Measurements from ENCODE around the gene ARHGEF12.
A peak's percentile ranks its signal among the peaks of the same experiment; 100 is the strongest.

ARHGEF12 gene

DNA sequence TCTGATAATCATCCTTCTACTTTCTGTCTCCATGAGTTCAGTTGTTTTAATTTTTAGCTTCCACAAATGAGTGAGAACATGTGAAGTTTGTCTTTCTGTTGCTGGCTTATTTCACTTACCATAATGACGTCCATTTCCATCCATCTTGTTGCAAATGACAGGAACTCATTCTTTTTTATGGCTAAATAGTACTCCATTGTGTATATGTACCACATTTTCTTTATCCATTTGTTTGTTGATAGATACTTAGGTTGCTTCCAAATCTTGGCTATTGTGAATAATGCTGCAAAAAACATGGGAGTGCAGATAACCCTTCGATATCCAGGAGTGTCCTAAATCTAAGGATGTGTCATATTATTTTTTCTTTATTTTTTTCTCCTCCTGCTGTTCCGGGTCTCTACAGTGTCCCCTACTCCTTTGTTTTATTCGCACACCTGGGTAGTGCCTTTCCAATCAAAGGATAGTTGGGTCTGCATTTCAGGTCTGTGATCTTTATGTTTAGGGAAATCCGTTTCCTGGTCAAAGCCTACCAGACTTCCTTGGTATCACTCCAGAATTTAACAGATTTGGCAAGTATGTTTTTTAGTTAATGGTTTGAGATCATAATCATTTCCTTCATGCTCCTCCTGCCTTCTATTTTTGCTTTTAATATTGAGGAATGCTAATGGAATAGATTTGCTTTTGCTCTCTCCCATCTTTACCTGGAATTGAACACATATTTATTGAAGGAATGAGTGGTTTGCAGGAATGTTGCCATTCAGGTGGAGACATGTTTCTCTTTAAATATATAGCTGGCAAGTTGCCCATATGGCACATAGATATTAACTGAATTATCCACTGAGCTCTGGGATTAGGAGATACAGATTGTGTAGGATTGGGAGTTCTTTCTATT lies 53.7 kb downstream of the ARHGEF12 start:
- DNase-seq, result no peak

- no peak for DNase-seq
These were observed 54.3 kb downstream of the ARHGEF12 start for GRCh38 chr11:120390585-120390922.

DNA sequence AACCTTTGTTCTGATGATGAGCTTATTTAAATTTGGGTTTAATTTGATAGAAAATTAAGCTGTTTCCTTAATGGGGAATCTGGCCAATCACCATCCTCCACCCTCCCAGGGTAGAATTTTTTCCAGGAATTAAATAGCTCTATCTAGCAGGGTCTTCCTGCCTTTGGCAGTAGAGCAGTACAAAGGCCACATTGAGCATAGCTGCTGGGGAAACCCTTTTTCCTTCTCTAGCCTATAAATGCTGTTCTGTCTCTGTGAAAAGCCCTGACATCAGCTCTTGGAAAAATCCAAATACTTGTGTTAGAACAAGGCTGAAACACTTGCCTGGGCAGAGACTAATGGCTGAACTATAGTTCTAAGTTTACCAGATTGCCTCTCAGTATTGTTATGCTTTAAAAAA lies 55.1 kb downstream of the ARHGEF12 start:
- DNase-seq, result no peak

DNA sequence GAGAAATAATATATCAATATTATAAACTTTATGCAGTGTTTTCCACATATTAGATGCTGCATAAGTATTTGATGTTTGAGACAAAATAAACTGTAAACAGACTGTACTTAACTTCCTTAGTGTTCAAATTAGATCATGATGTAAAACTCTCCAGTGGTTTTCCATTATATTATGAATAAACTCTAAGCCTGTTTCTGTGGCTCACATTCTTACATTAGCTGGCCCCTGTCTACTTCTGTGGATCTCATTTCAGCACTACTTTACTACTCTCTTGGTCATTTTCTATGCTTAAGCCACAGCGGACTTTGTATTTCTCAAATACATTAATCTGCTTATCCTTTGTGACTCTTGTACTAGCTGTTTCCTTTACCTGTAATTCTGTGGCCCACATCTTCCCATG lies 55.6 kb downstream of the ARHGEF12 start:
- no peak for DNase-seq

DNA sequence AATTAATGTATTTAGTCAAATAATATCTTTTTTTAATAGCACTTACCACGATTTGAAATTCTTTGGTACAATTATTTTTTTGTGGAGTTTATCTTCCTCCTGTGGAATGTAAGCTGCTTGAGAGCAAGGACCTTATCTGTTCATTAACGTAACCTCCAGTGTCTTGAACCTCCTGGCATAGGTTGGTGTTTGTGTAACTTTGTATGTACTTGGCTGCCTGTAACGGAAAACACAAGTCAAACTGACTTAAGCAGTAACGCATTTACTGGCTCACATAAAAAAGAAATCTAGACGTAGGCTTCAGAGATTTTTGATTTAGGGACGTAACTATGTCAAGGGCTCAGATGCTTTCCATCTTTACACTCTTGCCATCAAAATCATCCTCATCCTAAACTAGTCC lies 56.1 kb downstream of the ARHGEF12 start:
- no peak for DNase-seq

GRCh38 chr11:120392793-120393192 lies 56.6 kb downstream of the ARHGEF12 start:
- DNase-seq, result no peak

GRCh38 chr11:120394119-120394518 lies 57.9 kb downstream of the ARHGEF12 start:
- no peak for DNase-seq

- DNase-seq, result no peak
These were observed 59.6 kb downstream of the ARHGEF12 start for GRCh38 chr11:120395778-120396177.

DNA sequence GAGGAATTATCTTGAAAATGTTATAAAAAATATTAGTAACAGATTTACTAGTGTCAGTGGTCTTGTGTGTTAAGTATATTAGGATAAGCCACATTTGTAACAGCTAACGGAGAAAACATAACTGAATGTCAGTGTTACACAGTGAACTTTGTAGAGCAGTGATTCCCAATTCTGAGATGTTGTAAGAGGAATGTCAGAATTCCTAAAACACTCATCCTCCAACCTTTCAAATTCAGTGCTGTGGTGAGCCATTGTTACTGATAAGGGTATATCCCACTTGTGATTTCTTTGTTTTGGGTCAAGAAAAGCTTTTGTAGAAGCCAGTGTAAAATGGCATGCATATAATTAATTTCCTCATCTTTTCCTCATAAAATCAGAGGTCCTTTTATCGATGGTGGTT lies 61.9 kb downstream of the ARHGEF12 start:
- no peak for DNase-seq

DNA sequence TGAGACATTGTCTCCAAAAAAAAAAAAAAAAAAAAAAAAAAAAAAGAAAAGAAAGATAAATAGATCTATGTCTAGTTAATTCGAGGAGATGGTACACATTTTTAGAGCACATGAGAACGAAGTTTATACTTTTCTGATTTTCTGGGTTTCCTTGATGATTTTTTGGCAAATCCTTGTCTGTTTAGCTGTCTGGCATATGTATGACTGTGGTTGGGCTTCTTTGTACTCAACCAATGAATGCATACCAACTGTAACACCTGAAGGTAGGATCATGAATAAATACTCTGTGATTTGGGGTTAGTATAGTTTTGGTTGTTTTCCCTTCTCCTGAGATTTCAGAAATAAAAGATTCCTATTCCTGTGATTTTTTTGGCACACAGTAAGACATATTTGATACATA lies 63.1 kb downstream of the ARHGEF12 start:
- DNase-seq, result no peak

DNA sequence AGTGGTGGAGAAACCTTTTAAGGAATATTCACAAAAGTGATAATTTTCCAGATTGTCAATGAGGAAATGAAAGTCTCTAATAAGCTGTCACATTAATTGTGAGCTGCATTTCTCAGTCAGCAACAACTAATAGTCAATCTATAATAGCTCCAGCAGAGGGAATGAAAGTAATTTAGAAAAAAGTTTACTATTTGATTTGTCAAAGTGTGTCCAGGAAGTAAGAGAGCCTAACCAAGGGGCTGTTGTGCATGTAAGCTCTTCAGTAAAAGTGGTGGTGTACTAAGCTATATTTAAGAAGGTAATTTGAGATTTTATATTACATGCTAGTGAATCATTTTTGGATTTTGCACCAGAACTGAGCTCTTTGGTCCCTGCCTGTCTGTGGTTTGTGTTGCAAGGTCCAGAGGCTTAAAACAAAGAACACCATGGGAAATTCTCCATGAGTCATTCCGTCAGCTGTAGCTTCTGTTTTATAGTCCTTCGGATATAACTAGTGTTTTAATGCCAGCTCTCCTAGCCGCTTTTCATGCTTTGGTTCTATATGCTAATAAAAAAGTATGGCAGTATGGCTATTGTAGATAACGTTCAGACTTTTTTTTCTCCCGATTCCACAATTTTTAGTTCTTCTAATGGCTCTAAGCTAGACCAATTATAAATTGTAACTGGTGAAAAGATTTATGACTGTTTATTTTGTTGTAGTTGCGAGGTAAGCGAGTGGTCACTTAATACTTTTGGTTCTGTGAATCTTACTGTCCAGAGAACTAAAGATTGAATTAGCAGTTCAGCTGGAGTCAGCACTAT lies 64.6 kb downstream of the ARHGEF12 start:
- DNase-seq, result peak; percentile 27 to 53 (median 39)

DNA sequence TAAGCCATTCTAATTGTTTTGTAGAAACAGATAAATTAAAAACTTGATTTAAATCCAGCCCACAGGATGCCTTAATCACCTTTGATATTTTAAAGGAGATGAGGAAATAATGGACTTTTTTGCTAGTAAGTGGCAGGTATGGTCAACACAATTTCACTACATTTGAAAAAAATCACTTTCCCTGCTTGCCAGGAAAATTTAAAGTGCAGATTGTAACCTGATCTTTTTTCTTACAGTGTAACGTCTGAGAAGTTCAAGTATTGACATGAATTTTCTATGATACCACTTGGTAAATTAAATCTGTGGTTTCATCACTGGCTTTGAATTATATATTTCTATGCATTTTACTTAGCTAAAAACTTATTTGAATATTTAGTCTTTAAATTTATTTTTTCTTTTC lies 65.3 kb downstream of the ARHGEF12 start:
- no peak for DNase-seq

- no peak for DNase-seq
These were observed 67.8 kb downstream of the ARHGEF12 start for GRCh38 chr11:120403966-120404365.

- DNase-seq, result no peak
These were observed 68.3 kb downstream of the ARHGEF12 start for GRCh38 chr11:120404495-120404894.

- no peak for DNase-seq
These were observed 73.4 kb downstream of the ARHGEF12 start for GRCh38 chr11:120409655-120410054.

DNA sequence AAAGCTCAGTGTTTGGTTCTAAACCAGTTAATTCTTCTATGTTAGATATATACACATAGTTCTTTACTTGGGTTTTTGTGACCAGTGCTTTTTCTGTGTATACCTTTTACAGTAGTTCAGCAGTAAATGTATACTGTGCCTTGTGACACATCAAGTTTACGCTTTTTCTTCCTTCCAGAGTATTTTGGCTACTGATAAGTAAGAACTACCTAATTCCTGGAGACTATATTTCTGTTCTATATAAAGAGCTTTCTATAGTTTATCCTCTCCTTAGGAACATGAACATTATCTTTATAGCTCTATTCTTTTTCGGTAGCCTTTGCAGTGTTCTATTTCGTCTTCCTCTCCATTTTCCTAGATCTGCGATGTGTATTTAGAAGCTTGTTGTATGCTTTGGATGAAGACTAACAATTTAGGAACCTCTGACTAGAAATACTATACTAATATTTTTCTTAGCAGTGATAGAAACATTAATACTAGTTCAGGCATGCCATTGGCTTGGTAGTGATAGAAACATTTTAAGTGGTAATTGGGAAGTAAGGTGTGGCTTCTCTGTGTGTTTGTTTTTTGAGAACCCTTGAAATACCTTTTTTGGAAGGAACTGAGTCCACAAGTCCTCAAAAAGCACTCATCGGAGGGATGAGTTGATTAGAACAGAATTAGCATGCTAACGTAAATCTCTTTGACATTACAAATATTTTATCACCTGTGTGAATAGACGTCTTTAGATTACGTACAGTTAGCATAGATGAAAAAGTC lies 74.6 kb downstream of the ARHGEF12 start:
- no peak for DNase-seq

- no peak for DNase-seq
These were observed 77.3 kb downstream of the ARHGEF12 start for GRCh38 chr11:120413480-120413879.

DNA sequence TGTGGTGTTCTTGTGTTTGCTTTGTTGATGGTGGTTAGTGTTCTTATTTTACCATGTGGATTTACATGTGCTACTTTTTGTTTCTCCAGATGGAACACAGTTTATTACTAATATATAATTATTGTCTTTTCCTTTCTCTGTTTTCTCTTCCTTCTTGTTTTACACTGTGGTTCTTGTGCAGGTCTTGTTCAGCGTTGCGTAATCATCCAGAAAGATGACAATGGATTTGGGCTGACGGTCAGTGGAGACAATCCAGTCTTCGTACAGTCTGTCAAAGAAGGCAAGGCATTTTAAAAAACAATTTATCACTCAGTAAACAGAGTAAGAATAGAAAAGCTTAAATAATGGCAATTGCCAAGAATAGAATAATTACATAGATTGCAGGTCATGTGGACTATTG lies 84.4 kb downstream of the ARHGEF12 start:
- DNase-seq, result no peak

GRCh38 chr11:120424185-120424969 lies 88.2 kb downstream of the ARHGEF12 start:
- no peak for DNase-seq

- DNase-seq, result no peak
These were observed 88.7 kb downstream of the ARHGEF12 start for GRCh38 chr11:120424970-120425332.

DNA sequence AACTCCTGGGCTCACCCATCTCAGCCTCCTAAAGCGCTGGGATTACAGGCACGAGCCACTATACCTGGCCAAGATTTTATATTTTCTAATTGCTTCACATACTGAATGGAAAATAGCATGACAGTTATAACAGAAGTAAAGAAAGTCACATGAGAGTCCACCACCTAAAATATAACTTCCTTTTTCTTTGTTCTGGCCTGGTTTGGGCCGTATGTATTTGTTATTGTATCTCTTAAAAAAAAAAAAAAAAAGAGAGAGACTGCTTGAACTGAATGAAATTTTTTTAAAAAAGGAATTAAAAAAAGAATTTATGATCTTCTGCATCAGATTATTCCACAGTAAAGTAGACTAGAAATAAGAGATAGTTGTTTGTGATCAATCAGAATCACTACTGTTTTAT lies 89.3 kb downstream of the ARHGEF12 start:
- DNase-seq, result peak in 3 of 4 experiments; percentile 12 to 50 (median 46)

DNA sequence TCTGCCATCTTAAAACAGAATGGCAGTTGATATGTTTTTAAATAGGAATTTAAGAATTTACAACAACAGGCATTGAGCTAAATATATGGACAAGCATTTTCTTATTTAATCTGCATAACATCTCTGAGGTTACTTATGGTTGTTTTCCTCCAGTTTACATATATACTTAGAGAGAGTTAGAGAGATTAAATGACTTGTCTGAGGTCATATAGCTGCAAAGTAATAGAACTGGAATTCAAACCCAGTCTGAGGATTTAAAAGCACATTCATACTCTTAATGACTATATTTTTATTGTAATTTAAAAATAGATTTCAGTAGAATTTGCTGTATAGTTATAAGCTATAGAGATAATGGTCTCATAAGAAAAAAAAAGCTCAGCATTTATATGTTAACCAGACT lies 93.9 kb downstream of the ARHGEF12 start:
- no peak for DNase-seq

Data from suppressor macrophage (primary cell).